Peyer's patch (tissue), 4 donors: Measurements from ENCODE around the gene FZR1. TPM values are rescaled to one million over a fixed set of nuclear protein-coding genes. Genes with fewer than 3 reads are reported as not detected.

Experiments used
- DNase-seq, 3 donors: peaks; one replicate each; pipeline ENCODE4 v3.0.0-alpha.2; 2017 to 2019
- H3K27ac ChIP-seq, 4 donors: fragments of 200-600 bp; sonication (generic); one replicate each; pipeline ENCODE4 v1.5.1; 2016 to 2019
- H3K27me3 ChIP-seq, 2 donors: fragments of 200-600 bp; sonication (generic); one replicate each; pipeline ENCODE4 v1.5.1; 2019
- H3K36me3 ChIP-seq, 3 donors: fragments of 200-600 bp; sonication (generic); one replicate each; pipeline ENCODE4 v1.5.1; 2016 to 2019
- H3K4me1 ChIP-seq, 4 donors: fragments of 200-600 bp; sonication (generic); one replicate each; pipeline ENCODE4 v1.5.1; 2016 to 2019
- H3K4me3 ChIP-seq, 4 donors: fragments of 200-600 bp; sonication (generic); 1 replicate in 3 of 4; 2 replicates in 1 of 4; pipeline ENCODE4 v1.5.1; 2016 to 2019; ENCODE audit warnings: mild to moderate bottlenecking in 1 of 4
- H3K9me3 ChIP-seq, 4 donors: fragments of 200-600 bp; sonication (generic); one replicate each; pipeline ENCODE4 v1.5.1; 2016 to 2019; ENCODE audit warnings: mild to moderate bottlenecking in 1 of 4
- POLR2A ChIP-seq, 2 donors: fragments of 450-650 bp; IDR thresholded peaks; one replicate each; pipeline ENCODE4 v1.5.1; 2017; ENCODE audit warnings: antibody characterized with exemption in 2 of 2, mild to moderate bottlenecking in 2 of 2, moderate library complexity in 2 of 2
- total RNA-seq, 4 donors: library from RNA; depleted of rRNA; stranded (reverse); fragments of >200 nt; gene quantifications; one replicate each; pipeline ENCODE4 v1.1.0, GENCODE V29; 2016
- TF ChIP-seq, protein P1 (sequence below), 6 experiments: fragments of 450-650 bp in 4 of 6; fragments of 200-600 bp in 2 of 6; sonication (generic) in 1 of 6; IDR thresholded peaks; one replicate each; pipeline ENCODE4 v1.5.1; 2017 to 2019; ENCODE audit warnings: antibody characterized with exemption in 6 of 6, mild to moderate bottlenecking in 3 of 6, moderate library complexity in 1 of 6

FZR1 gene
- total RNA-seq, 4 donors from 2014 or later: 24.8 to 75.1 (median 38.7) TPM

DNA sequence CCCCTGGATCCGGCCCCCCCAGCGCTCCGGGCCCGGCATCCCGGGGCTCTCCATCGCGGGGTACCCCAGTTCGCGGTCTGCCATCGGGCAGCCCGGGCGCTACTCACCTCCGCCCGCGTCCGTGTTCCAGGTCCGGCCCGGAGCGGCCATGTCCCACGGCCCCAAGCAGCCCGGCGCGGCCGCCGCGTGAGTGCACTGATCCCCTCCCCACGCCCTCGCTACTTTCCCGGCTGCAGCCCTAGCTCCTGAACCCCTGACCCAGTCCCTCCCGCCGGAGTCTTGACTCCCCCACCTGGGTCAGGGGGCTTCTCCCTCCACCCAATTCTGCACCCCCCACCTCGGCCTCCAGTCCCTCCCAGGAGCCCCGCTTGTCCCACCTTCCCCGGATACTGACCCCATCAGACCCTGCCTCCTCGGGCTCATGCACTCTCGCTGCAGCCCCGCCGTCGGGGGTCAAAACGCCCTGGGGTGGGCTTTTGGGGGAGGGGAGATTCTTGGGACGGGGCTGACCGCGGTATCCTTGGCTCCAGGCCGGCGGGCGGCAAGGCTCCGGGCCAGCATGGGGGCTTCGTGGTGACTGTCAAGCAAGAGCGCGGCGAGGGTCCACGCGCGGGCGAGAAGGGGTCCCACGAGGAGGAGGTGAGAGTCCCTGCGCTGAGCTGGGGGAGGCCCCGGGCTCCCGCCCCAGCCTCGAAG lies 67.2 kb downstream of the FZR1 start:
- Histone ChIP-seq H3K4me1 (peaks cover 0 to 45% (median 8%) of the 10 kb centered on the region in 4 donors), H3K27ac (peak overlapping the region; percentile 75 to 91 (median 84)), H3K36me3 (peaks cover 0 to 5% (median 0%) of the 10 kb centered on the region in 3 donors), H3K27me3 (no peaks in the 10 kb centered on the region), H3K9me3 (no peaks in the 10 kb centered on the region), H3K4me3 (peak overlapping the region; percentile 62 to 93 (median 74))
- DNase-seq: no peak
- TF ChIP-seq POLR2A (IDR thresholded peaks at IDR 0.05): no peak
- TF ChIP-seq, protein P1, sequence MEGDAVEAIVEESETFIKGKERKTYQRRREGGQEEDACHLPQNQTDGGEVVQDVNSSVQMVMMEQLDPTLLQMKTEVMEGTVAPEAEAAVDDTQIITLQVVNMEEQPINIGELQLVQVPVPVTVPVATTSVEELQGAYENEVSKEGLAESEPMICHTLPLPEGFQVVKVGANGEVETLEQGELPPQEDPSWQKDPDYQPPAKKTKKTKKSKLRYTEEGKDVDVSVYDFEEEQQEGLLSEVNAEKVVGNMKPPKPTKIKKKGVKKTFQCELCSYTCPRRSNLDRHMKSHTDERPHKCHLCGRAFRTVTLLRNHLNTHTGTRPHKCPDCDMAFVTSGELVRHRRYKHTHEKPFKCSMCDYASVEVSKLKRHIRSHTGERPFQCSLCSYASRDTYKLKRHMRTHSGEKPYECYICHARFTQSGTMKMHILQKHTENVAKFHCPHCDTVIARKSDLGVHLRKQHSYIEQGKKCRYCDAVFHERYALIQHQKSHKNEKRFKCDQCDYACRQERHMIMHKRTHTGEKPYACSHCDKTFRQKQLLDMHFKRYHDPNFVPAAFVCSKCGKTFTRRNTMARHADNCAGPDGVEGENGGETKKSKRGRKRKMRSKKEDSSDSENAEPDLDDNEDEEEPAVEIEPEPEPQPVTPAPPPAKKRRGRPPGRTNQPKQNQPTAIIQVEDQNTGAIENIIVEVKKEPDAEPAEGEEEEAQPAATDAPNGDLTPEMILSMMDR (IDR thresholded peaks at IDR 0.05): no peak

DNA sequence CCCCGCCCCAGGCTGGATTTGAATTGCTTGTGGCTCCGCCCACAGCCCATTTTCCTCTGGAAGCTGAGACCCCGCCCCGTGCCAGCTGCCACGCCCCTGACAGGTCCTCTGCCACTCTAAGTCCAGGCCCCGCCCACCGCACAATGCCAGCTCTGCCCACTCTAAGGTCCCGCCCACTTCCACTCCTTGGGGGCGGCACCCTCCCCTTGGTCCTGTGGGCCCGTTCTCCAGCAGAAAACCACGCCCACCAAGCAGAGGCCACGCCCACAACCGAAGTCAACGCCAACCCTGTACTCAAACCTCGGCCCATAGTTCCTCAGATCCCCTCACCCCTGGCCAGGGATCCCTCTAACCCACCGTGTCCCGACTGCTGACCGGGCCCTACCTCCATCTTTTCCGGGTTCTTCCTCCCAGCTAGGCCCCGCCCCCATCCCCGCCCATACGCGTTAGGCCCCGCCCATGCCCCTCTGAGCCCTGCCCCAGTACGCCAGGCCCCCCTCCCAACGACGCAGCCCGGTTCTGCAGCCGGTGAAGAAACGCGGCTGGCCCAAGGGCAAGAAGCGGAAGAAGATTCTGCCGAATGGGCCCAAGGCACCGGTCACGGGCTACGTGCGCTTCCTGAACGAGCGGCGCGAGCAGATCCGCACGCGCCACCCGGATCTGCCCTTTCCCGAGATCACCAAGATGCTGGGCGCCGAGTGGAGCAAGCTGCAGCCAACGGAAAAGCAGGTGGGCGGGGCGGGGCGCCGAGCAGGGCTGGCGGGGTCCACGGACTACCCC lies 67.9 kb downstream of the FZR1 start:
- peak overlapping the region; percentile 62 to 93 (median 74) for H3K4me3 ChIP-seq
- H3K36me3 ChIP-seq: peaks cover 0 to 5% (median 0%) of the 10 kb centered on the region in 3 donors
- no peaks in the 10 kb centered on the region for H3K9me3 ChIP-seq
- no peak for TF ChIP-seq POLR2A (IDR thresholded peaks at IDR 0.05)
- TF ChIP-seq, protein P1 (IDR thresholded peaks at IDR 0.05): no peak
- no peaks in the 10 kb centered on the region for H3K27me3 ChIP-seq
- DNase-seq: peak; percentile 81 to 97 (median 95)
- peaks cover 0 to 43% (median 8%) of the 10 kb centered on the region in 4 donors for H3K4me1 ChIP-seq
- peak overlapping the region in 3 of 4 donors; percentile 82 to 91 (median 86) for H3K27ac ChIP-seq

DNA sequence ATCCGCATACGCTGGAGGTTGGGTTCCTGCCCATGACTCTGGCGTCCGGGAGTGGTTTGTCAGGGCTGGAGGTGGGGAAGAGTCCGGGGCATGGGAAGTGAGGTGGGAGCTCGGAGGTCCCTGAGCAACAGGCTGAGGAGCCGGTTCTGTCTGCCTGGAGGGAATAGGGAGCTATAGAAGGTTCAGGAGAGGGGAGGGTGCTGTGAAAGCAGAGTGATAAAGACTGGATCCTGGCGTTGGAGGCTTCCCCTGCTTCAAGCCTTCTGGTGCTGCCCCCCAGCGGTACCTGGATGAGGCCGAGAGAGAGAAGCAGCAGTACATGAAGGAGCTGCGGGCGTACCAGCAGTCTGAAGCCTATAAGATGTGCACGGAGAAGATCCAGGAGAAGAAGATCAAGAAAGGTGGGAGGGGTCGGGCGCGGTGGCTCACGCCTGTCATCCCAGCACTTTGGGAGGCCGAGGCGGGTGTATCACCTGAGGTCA lies 69.2 kb downstream of the FZR1 start:
- H3K36me3 ChIP-seq: peaks cover 0 to 5% (median 0%) of the 10 kb centered on the region in 3 donors
- no peaks in the 10 kb centered on the region for H3K9me3 ChIP-seq
- TF ChIP-seq, protein P1 (IDR thresholded peaks at IDR 0.05): peak in 3 of 6 experiments; percentile 10 to 16 (median 14)
- TF ChIP-seq POLR2A (IDR thresholded peaks at IDR 0.05): no peak
- no peak overlapping the region for H3K4me3 ChIP-seq
- peaks cover 0 to 37% (median 8%) of the 10 kb centered on the region in 4 donors for H3K4me1 ChIP-seq
- no peak for DNase-seq
- H3K27ac ChIP-seq: no peak overlapping the region
- no peaks in the 10 kb centered on the region for H3K27me3 ChIP-seq

DNA sequence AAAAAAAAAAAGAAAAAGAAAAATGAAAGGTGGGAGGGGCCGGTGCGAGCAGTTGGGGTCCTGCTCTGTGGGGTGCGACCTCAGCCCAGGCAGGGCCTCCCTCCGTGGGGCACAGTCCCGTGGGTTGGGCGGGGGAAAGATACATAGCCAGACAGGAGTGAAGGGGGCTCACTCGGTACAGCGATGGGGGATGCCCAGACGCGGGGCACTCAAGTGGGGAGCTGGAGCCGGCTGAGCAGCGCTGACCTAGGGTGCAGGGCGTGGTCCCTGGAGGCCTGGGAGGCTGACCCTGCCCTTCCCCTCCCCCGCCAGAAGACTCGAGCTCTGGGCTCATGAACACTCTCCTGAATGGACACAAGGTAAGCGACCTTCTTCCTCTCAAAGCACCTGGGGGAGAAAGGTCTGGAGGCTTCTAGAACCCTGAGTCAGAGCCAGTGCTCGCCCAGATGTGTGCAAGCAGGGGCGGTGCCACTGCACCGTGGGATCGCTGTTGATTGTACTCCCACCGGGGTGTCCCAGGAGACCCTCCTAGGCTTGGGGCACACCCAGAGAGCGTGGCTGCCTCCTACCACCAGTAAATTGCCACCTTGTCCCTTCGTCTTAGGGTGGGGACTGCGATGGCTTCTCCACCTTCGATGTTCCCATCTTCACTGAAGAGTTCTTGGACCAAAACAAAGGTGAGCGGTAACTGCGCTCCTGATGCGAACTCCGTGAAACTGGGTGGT lies 70.0 kb downstream of the FZR1 start:
- no peak for TF ChIP-seq POLR2A (IDR thresholded peaks at IDR 0.05)
- TF ChIP-seq, protein P1 (IDR thresholded peaks at IDR 0.05): no peak
- peaks cover 0 to 5% (median 0%) of the 10 kb centered on the region in 3 donors for H3K36me3 ChIP-seq
- peak overlapping the region in 3 of 4 donors; percentile 8 to 65 (median 34) for H3K27ac ChIP-seq
- DNase-seq: no peak
- H3K4me3 ChIP-seq: peak overlapping the region in 1 of 4 donors; percentile 47
- H3K27me3 ChIP-seq: no peaks in the 10 kb centered on the region
- no peaks in the 10 kb centered on the region for H3K9me3 ChIP-seq
- H3K4me1 ChIP-seq: peaks cover 0 to 32% (median 8%) of the 10 kb centered on the region in 4 donors
